Mucosa of stomach (tissue), 1 donor: ENCODE measurements around the gene PIAS4.

ENCODE experiments used
- H3K27me3 ChIP-seq: one replicate; pipeline ENCODE4 v1.7.0; 2013; ENCODE audit warnings: mild to moderate bottlenecking, low read length; ENCODE audit not compliant: control insufficient read depth, insufficient read depth
- H3K36me3 ChIP-seq: one replicate; pipeline ENCODE4 v1.7.0; 2013; ENCODE audit warnings: low read length; ENCODE audit not compliant: control insufficient read depth, insufficient read depth
- H3K4me1 ChIP-seq: one replicate; pipeline ENCODE4 v1.7.0; 2013; ENCODE audit warnings: mild to moderate bottlenecking, low read length; ENCODE audit not compliant: control insufficient read depth, insufficient read depth
- H3K4me3 ChIP-seq: one replicate; pipeline ENCODE4 v1.7.0; 2013; ENCODE audit warnings: low read length
- H3K9ac ChIP-seq: one replicate; pipeline ENCODE4 v1.7.0; 2013; ENCODE audit warnings: mild to moderate bottlenecking, low read length, moderate library complexity
- H3K9me3 ChIP-seq: one replicate; pipeline ENCODE4 v1.7.0; 2013; ENCODE audit warnings: mild to moderate bottlenecking, low read length, moderate library complexity; ENCODE audit not compliant: control insufficient read depth
- donor health status: Pancreatic carcinoma.

Gene PIAS4

GRCh38 chr19:4058693-4059452, 51.3 kb downstream of the PIAS4 start:
- Histone ChIP-seq H3K27me3 (no peaks in the 10 kb centered on the region), H3K4me3 (peak overlapping the region; percentile 26), H3K36me3 (peaks cover 2% of the 10 kb centered on the region), H3K9me3 (no peaks in the 10 kb centered on the region), H3K4me1 (peaks cover 69% of the 10 kb centered on the region), H3K9ac (peak overlapping the region; percentile 90)

- peaks cover 69% of the 10 kb centered on the region for H3K4me1 ChIP-seq
- H3K9me3 ChIP-seq, result no peaks in the 10 kb centered on the region
- peak overlapping the region; percentile 90 for H3K9ac ChIP-seq
- H3K4me3 ChIP-seq, result no peak overlapping the region
- no peaks in the 10 kb centered on the region for H3K27me3 ChIP-seq
- no peaks in the 10 kb centered on the region for H3K36me3 ChIP-seq
Measured at GRCh38 chr19:4059453-4059871, 51.9 kb downstream of the PIAS4 start.

GRCh38 chr19:4059891-4060620, 52.5 kb downstream of the PIAS4 start:
- Histone ChIP-seq H3K36me3 (no peaks in the 10 kb centered on the region), H3K9me3 (no peaks in the 10 kb centered on the region), H3K4me1 (peaks cover 69% of the 10 kb centered on the region), H3K4me3 (peak overlapping the region; percentile 27), H3K27me3 (no peaks in the 10 kb centered on the region), H3K9ac (peak overlapping the region; percentile 90)

- no peaks in the 10 kb centered on the region for H3K27me3 ChIP-seq
- H3K4me1 ChIP-seq, result peaks cover 69% of the 10 kb centered on the region
- peak overlapping the region; percentile 27 for H3K4me3 ChIP-seq
- H3K9ac ChIP-seq, result peak overlapping the region; percentile 90
- H3K36me3 ChIP-seq, result no peaks in the 10 kb centered on the region
- H3K9me3 ChIP-seq, result no peaks in the 10 kb centered on the region
Measured at GRCh38 chr19:4060621-4061177, 53.2 kb downstream of the PIAS4 start.

GRCh38 chr19:4061178-4061682, 53.7 kb downstream of the PIAS4 start:
- H3K36me3 ChIP-seq, result no peaks in the 10 kb centered on the region
- no peaks in the 10 kb centered on the region for H3K9me3 ChIP-seq
- H3K9ac ChIP-seq, result peak overlapping the region; percentile 90
- H3K27me3 ChIP-seq, result no peaks in the 10 kb centered on the region
- H3K4me1 ChIP-seq, result peaks cover 65% of the 10 kb centered on the region
- peak overlapping the region; percentile 27 for H3K4me3 ChIP-seq

GRCh38 chr19:4061683-4062418, 54.3 kb downstream of the PIAS4 start:
- H3K4me3 ChIP-seq, result peak overlapping the region; percentile 27
- H3K27me3 ChIP-seq, result no peaks in the 10 kb centered on the region
- H3K36me3 ChIP-seq, result no peaks in the 10 kb centered on the region
- H3K9ac ChIP-seq, result peak overlapping the region; percentile 90
- no peaks in the 10 kb centered on the region for H3K9me3 ChIP-seq
- peaks cover 65% of the 10 kb centered on the region for H3K4me1 ChIP-seq

GRCh38 chr19:4062419-4063368, 55.2 kb downstream of the PIAS4 start:
- Histone ChIP-seq H3K4me1 (peaks cover 63% of the 10 kb centered on the region), H3K9me3 (no peaks in the 10 kb centered on the region), H3K9ac (peak overlapping the region; percentile 90), H3K36me3 (no peaks in the 10 kb centered on the region), H3K4me3 (peak overlapping the region; percentile 26), H3K27me3 (no peaks in the 10 kb centered on the region)

GRCh38 chr19:4063369-4064148, 56.0 kb downstream of the PIAS4 start:
- Histone ChIP-seq H3K4me3 (peak overlapping the region; percentile 49), H3K36me3 (no peaks in the 10 kb centered on the region), H3K9me3 (no peaks in the 10 kb centered on the region), H3K4me1 (peaks cover 61% of the 10 kb centered on the region), H3K9ac (peak overlapping the region; percentile 86), H3K27me3 (no peaks in the 10 kb centered on the region)

GRCh38 chr19:4064149-4064495, 56.6 kb downstream of the PIAS4 start:
- H3K9me3 ChIP-seq, result no peaks in the 10 kb centered on the region
- H3K36me3 ChIP-seq, result no peaks in the 10 kb centered on the region
- H3K4me3 ChIP-seq, result peak overlapping the region; percentile 49
- peaks cover 58% of the 10 kb centered on the region for H3K4me1 ChIP-seq
- no peaks in the 10 kb centered on the region for H3K27me3 ChIP-seq
- peak overlapping the region; percentile 86 for H3K9ac ChIP-seq

- H3K27me3 ChIP-seq, result no peaks in the 10 kb centered on the region
- H3K9me3 ChIP-seq, result no peaks in the 10 kb centered on the region
- H3K4me3 ChIP-seq, result peak overlapping the region; percentile 49
- peak overlapping the region; percentile 86 for H3K9ac ChIP-seq
- H3K36me3 ChIP-seq, result no peaks in the 10 kb centered on the region
- peaks cover 53% of the 10 kb centered on the region for H3K4me1 ChIP-seq
Measured at GRCh38 chr19:4064496-4065260, 57.1 kb downstream of the PIAS4 start.
